Measurements from ENCODE around the gene GSX1.
"Not testable (repeated sequence)": the region's sequence is repeated elsewhere in the genome, so short reads cannot be mapped to it uniquely, and the experiment has no call there.

Gene GSX1

DNA sequence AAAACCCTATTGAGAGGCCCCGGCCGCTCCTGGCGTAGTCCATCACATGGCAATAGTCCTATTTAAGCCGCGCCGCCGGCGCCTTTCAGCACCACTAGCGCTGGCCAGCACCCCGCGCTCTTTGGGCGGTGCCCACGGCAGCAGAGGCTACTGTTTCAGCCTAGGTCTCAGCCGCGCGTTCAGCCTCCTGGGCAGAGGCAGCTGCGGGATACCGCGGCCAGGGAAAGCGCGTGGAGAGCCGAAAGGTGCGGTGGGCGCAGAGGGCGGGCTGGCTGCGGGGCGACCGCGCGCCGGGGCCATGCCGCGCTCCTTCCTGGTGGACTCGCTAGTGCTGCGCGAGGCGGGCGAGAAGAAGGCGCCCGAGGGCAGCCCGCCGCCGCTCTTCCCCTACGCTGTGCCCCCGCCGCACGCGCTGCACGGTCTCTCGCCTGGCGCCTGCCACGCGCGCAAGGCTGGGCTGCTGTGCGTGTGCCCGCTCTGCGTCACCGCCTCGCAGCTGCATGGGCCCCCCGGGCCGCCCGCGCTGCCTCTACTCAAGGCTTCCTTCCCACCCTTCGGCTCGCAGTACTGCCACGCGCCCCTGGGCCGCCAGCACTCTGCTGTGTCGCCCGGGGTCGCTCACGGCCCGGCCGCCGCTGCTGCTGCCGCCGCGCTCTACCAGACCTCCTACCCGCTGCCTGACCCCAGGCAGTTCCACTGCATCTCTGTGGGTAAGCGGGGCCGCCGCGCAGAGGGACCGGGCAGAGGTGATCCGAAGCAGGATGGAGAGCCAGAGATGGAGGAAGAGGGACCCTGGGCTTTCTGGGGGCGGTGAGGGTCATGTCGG lies at the start of gene GSX1:
Gene GSX1 (plus strand): TSS at position 91 of the 826 bp plus-strand sequence. CDS start 208 bp downstream, at position 299.
- peak within 1 kb of the TSS; percentile 12; the same call in 1 of the 2 replicates for H3K4me3 ChIP-seq (ENCODE audit: low read length)
- no peak for TF ChIP-seq ZNF274 (IDR thresholded peaks at IDR 0.05; ENCODE audit: low read depth, low read length)

GRCh38 chr13:27744801-27745200 lies 47.5 kb upstream of the GSX1 start:
- TF ChIP-seq ZNF274 (IDR thresholded peaks at IDR 0.05; ENCODE audit: low read depth, low read length), result no peak
- no peak overlapping the region for H3K4me3 ChIP-seq (ENCODE audit: low read length)

- TF ChIP-seq ZNF274 (IDR thresholded peaks at IDR 0.05; ENCODE audit: low read depth, low read length), result no peak
- no peak overlapping the region for H3K4me3 ChIP-seq (ENCODE audit: low read length)
Measured at GRCh38 chr13:27745301-27745700, 47.0 kb upstream of the GSX1 start.

- not testable (repeated sequence) for H3K4me3 ChIP-seq (ENCODE audit: low read length)
Measured at GRCh38 chr13:27748143-27748542, 44.1 kb upstream of the GSX1 start.

DNA sequence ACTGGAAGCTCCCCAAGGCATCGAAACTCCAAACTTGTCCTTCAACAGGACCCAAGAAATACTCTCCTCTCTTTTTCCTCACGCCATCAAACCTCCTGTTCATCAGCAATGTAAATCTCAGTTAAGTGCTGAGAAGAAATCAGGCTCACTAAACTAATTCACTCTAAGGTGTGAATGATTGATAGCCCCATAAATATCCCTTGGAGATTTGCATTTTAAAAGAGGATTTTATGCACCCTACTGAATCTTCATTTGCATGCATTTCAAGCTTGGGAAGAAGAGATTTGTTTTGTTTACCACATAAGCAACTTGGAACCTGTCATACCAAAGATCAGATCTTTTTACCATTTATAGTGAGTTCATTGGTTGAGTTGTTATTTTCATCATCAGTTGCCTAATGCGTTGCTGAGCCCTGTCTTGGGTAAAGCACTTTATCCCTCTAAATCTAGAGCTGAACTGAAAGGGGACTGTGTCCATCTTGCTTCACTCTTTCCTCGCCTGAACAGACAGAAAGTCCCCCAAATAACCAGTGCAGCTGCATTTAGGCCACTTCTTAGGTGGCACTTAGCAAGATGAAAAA lies 40.2 kb upstream of the GSX1 start:
- no peak overlapping the region for H3K4me3 ChIP-seq (ENCODE audit: low read length)
- no peak for TF ChIP-seq ZNF274 (IDR thresholded peaks at IDR 0.05; ENCODE audit: low read depth, low read length)

- H3K4me3 ChIP-seq (ENCODE audit: low read length), result no peak overlapping the region
- TF ChIP-seq ZNF274 (IDR thresholded peaks at IDR 0.05; ENCODE audit: low read depth, low read length), result no peak
Measured at GRCh38 chr13:27765650-27766049, 26.6 kb upstream of the GSX1 start.

- TF ChIP-seq ZNF274 (IDR thresholded peaks at IDR 0.05; ENCODE audit: low read depth, low read length), result no peak
Measured at GRCh38 chr13:27770809-27771208, 21.5 kb upstream of the GSX1 start.

GRCh38 chr13:27772651-27773425 lies 19.4 kb upstream of the GSX1 start:
- H3K4me3 ChIP-seq (ENCODE audit: low read length), result no peak overlapping the region
- no peak for TF ChIP-seq ZNF274 (IDR thresholded peaks at IDR 0.05; ENCODE audit: low read depth, low read length)

More at GRCh38 chr13:27770809-27771208, 21.5 kb upstream of the GSX1 start:
- no peak overlapping the region for H3K4me3 ChIP-seq (ENCODE audit: low read length)

DNA sequence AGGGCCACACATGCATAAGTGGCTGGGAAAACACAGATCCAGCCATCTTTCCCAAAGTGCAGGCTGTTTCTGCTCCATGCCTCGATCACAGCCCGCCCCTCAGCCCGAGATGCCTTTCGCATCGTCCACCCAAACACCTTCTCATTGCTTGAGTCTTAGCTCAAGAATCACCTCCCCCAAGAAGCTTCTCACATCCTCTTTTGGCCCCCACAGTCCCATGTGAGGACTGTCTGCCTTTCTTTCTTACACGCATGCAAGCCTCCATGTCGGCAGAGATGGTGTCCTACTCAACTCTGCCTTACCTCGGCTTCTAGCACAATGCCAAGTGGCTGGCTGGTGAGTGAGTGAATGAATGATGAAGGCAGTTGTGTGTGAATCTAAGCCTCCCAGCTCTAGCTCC lies 18.1 kb upstream of the GSX1 start:
- H3K4me3 ChIP-seq (ENCODE audit: low read length), result no peak overlapping the region
- no peak for TF ChIP-seq ZNF274 (IDR thresholded peaks at IDR 0.05; ENCODE audit: low read depth, low read length)

DNA sequence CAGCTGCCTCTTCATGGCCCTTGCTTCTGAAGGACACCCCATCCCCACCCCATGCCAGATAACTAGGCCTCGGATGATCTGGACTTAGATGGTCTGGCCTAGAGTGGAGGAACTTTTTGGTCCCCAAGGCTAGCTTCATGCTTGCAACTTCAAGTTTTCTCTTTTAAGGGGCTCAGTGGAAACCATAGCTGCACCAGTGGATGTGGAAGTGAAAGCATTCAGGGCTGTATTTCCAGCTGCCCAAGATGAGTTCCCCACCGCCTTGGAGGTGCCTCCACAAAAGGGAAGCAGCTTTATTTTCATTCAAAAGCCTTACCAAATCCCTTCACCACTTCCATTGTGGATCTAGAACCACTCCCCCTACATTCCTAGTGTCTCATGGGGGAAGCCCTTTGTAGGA lies 17.6 kb upstream of the GSX1 start:
- no peak for TF ChIP-seq ZNF274 (IDR thresholded peaks at IDR 0.05; ENCODE audit: low read depth, low read length)
- no peak overlapping the region for H3K4me3 ChIP-seq (ENCODE audit: low read length)

DNA sequence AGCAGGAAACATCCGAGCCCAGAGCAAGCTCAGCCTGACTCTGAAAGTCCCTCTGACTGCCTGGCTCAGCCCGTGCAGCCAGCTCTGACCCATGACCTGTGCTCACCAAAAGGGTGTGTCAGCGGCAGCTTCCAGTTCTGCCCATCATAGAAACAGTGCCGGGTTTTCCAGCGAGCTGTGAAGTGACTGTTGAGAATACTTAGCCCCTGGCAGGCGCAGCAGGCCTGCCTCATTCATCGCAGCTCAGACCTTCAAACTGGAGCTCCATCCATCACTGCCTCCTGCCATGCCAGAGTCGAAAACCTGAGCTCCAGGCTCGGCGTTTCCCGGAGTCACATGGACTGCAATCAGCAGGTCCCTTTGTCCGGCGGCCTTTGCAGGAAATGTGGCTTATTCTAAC lies 16.3 kb upstream of the GSX1 start:
- H3K4me3 ChIP-seq (ENCODE audit: low read length), result no peak overlapping the region
- no peak for TF ChIP-seq ZNF274 (IDR thresholded peaks at IDR 0.05; ENCODE audit: low read depth, low read length)

DNA sequence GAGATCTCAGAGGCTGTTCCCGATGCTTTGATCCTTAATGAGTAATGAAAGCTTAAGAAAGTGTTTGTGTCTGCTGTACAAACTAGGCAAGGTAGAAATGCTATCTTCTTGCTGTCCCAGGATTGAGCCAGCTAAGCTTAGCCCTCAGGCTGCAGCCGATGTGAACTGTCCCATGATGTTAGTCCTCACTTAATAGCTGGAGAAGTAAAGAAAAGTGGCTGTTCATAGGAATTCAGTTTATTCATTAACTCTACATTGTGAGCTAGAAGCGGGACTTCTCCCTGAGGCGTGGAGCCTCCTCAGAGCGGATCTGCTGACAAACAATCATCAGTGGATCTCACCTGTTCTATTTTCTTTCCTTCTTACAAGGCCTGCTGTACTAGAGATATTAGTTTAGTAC lies 10.1 kb upstream of the GSX1 start:
- TF ChIP-seq ZNF274 (IDR thresholded peaks at IDR 0.05; ENCODE audit: low read depth, low read length), result no peak
- no peak overlapping the region for H3K4me3 ChIP-seq (ENCODE audit: low read length)

DNA sequence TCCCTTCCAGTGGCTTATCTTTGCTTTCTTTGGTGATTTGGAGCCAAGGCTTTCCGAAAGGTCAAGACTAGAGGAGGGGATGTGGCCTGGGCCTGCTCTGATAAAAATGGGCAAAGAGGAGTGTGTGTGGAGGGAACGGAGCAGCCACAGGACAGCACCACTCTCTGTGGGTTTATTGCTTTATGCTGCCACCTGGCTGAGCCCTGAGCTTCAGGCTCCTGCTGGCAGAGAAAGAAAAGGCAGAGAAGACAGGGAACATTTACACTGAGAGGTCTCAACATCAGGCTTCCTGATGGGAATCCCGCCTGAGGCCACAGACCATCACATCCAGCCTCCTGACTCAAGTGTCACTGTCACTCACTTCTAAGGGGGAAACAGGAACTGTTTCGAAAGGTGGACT lies 9.2 kb upstream of the GSX1 start:
- no peak overlapping the region for H3K4me3 ChIP-seq (ENCODE audit: low read length)
- no peak for TF ChIP-seq ZNF274 (IDR thresholded peaks at IDR 0.05; ENCODE audit: low read depth, low read length)

GRCh38 chr13:27788271-27788670 lies 4.0 kb upstream of the GSX1 start:
- H3K4me3 ChIP-seq (ENCODE audit: low read length), result no peak overlapping the region
- no peak for TF ChIP-seq ZNF274 (IDR thresholded peaks at IDR 0.05; ENCODE audit: low read depth, low read length)

DNA sequence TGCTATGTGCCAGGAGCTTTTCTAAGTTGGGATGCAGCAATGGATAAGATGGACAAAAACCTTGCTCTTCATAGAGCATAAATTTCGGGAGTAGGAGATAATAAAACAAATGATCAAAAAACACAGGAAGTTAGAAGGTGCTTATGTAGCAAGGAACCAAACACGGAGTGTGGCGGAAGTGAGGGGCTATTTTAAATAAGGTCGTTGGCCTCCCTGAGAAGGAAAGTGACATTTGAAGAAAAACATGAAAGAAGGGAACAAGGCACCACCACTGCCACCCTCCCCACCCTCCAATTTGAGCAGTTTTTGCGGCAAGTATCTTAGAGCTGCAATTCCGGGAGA lies 3.2 kb upstream of the GSX1 start:
- TF ChIP-seq ZNF274 (IDR thresholded peaks at IDR 0.05; ENCODE audit: low read depth, low read length), result no peak
- no peak overlapping the region for H3K4me3 ChIP-seq (ENCODE audit: low read length)

Data from GM08714 (cell line).